Aorta (tissue), 5 donors: ENCODE data around the gene GRAMD4. TPM values are rescaled to one million over a fixed set of nuclear protein-coding genes. Genes with fewer than 3 reads are reported as not detected.
A peak's percentile ranks its signal among the peaks of the same experiment; 100 is the strongest.

Experiments
- ATAC-seq: fragments of 200-7000 bp; cut with Tn5 transposase; one replicate; pipeline ENCODE4 v1.9.1; 2022; ENCODE audit warnings: moderate library complexity; ENCODE audit not compliant: low FRiP score
- DNase-seq, 2 donors: peaks; one replicate each; pipeline ENCODE4 v3.0.0-alpha.2; 2020
- H3K27ac ChIP-seq, 2 donors: one replicate each; pipeline ENCODE4 v1.5.1; 2013; ENCODE audit warnings: low read length in 2 of 2, mild to moderate bottlenecking in 2 of 2, moderate library complexity in 2 of 2, control low read depth in 1 of 2, inconsistent platforms in 1 of 2, low read depth in 1 of 2
- H3K27me3 ChIP-seq, 2 donors: one replicate each; pipeline ENCODE4 v1.6.1; 2013; ENCODE audit warnings: control low read depth in 1 of 2, low read length in 1 of 2, mild to moderate bottlenecking in 1 of 2, moderate library complexity in 1 of 2; ENCODE audit not compliant: insufficient read depth in 2 of 2, control insufficient read depth in 1 of 2
- H3K36me3 ChIP-seq, 2 donors: one replicate each; pipeline ENCODE4 v1.6.1; 2013; ENCODE audit warnings: control low read depth in 1 of 2, low read length in 1 of 2, mild to moderate bottlenecking in 1 of 2; ENCODE audit not compliant: insufficient read depth in 2 of 2, control insufficient read depth in 1 of 2
- H3K4me1 ChIP-seq, 2 donors: one replicate each; pipeline ENCODE4 v1.6.1; 2013; ENCODE audit warnings: low read length in 2 of 2, control low read depth in 1 of 2, mild to moderate bottlenecking in 1 of 2, moderate library complexity in 1 of 2; ENCODE audit not compliant: insufficient read depth in 2 of 2, control insufficient read depth in 1 of 2
- H3K4me3 ChIP-seq, 2 donors: one replicate each; pipeline ENCODE4 v1.5.1; 2013; ENCODE audit warnings: low read length in 2 of 2, control low read depth in 1 of 2, mild to moderate bottlenecking in 1 of 2
- H3K9me3 ChIP-seq: one replicate; pipeline ENCODE4 v1.6.1; 2013; ENCODE audit warnings: mild to moderate bottlenecking, low read length; ENCODE audit not compliant: control insufficient read depth
- WGBS, 2 donors: extraction: QIAGEN DNeasy Blood & Tissue Kit; methylation state at CpG; one replicate each; pipeline ENCODE4 v1.1.7; 2013; 5-methylcytosine and 5-hydroxymethylcytosine counted together
- intact Hi-C, 2 donors: fragments of 100-400 bp; cut with DNase I; formaldehyde crosslinking; loops; one replicate each; pipeline versions ENCODE4 v1.14.2 to v1.15.0; 2022
- polyA plus RNA-seq, 2 donors: library from polyadenylated mRNA; stranded (reverse); fragments of 200-250 nt; gene quantifications; one replicate each; pipeline ENCODE4 v1.2.3, GENCODE V29; 2013
- total RNA-seq, 2 donors: library from RNA; stranded (reverse); fragmentation: NEBNext Ultra II Directional; extraction: Animal tissue kit (Norgen Biotek cat#: 25700); gene quantifications; one replicate each; pipeline ENCODE4 v1.2.1, GENCODE V29; 2021
- donor health status: healthy with polysubstance abuse.
- donor health status: Bipolar disorder and iron deficiency.
- donor health status: DM: no; HTN: no; CAD: no.
- donor health status: DM: no; HTN: no; CAD: no.
- donor health status: DM: yes; HTN: yes; CAD: no.

Gene GRAMD4
- total and polyA plus RNA-seq, 4 donors, result 5.5 to 37.1 (median 11.2) TPM

DNA sequence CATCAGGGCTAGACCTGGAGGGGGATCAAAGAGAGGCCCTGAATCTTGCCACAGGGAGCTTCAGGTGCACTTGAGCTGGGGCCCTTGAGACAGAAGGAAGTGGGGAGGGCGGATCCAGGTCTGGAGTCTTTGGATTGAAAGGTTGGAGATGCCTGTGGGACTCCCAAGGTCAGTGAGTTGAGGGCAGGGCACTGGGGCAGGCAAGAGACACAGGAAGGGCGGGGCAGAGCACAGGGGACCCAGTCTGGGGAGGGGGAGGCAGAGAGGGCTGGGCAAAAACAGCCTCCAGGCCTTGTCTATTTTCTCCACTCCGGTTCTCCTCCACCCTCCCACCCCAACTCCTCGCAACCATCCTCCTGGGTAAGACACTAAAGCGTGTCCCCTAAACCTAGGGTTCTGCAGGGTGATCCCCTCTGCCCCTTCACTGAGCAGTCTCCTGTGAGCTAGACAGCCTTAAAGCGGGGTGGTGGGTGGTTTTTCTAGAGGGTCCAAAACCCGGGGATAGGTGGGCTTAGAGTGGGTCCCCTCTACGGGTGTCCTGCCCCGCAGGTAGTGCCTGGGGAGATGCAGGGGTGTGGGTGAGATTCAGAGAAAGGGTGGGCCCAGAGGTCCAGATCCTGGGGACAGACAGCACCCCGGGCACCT lies 44.2 kb upstream of the GRAMD4 start:
- no peak for ATAC-seq
- Histone ChIP-seq H3K27ac (no peak overlapping the region), H3K4me1 (no peaks in the 10 kb centered on the region), H3K9me3 (no peaks in the 10 kb centered on the region), H3K4me3 (peak overlapping the region; percentile 77 to 78), H3K27me3 (no peaks in the 10 kb centered on the region), H3K36me3 (no peaks in the 10 kb centered on the region)
- intact Hi-C loops, result loop anchor here in 1 of 2 donors (5.0 to 10.0 kb wide), 2 partner anchors 106 to 159 kb away; partner anchors contain the start of gene CERK
- WGBS, 2 donors, result 59 to 62% methylated on average over 8 to 10 of the region's 10 CpGs
- DNase-seq, result peak; percentile 33 to 72

DNA sequence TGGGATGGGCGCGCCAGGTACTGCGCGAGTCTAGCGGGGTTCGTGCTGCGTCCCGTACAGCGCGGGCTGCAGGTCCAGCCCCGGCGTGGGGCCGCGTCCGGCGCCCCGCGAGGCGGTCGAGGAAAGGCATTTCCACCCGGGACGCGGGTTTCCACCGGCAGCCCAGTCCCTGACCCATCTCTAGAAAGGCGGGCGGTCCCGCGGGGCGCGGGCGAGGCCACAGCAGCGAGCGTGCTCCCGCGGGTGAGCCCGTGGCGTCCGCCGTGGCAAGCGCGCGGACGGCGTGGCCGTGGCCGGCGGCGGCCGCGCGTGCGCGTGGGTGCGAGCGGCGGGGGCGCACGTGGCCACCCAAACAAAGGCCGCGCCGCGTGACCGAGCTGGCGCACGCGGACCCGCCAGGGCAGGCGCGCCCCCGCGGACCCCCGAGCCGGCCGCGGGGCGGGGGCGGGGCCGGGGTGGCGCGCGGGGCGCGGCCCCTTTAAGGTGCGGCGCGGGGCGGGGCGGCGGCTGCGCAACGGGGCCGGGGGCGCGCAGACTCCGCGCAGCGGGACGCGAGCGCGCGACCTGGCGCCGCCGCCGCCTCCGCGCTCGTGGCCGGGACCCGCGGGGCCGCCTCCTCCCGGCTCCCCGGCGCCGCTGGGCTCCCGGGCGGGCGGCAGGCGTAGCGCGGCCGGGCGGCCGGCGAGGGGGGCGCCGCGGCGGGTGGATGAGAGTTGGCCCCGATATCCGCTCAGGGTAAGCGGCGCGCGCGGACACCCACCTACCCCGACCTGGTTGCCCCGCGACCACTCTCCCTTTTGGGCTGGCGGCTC lies 43.4 kb upstream of the GRAMD4 start:
- 1 to 2% methylated on average over 34 to 142 of the region's 142 CpGs for WGBS, 2 donors
- H3K9me3 ChIP-seq, result no peaks in the 10 kb centered on the region
- H3K36me3 ChIP-seq, result no peaks in the 10 kb centered on the region
- intact Hi-C loops, result loop anchor here in 1 of 2 donors (5.0 to 10.0 kb wide), 2 partner anchors 106 to 158 kb away; partner anchors contain the start of gene CERK
- peak; percentile 37 for ATAC-seq
- DNase-seq, result peak; percentile 68 to 82
- no peaks in the 10 kb centered on the region for H3K27me3 ChIP-seq
- no peaks in the 10 kb centered on the region for H3K4me1 ChIP-seq
- H3K4me3 ChIP-seq, result peak overlapping the region; percentile 77 to 78
- H3K27ac ChIP-seq, result no peak overlapping the region

DNA sequence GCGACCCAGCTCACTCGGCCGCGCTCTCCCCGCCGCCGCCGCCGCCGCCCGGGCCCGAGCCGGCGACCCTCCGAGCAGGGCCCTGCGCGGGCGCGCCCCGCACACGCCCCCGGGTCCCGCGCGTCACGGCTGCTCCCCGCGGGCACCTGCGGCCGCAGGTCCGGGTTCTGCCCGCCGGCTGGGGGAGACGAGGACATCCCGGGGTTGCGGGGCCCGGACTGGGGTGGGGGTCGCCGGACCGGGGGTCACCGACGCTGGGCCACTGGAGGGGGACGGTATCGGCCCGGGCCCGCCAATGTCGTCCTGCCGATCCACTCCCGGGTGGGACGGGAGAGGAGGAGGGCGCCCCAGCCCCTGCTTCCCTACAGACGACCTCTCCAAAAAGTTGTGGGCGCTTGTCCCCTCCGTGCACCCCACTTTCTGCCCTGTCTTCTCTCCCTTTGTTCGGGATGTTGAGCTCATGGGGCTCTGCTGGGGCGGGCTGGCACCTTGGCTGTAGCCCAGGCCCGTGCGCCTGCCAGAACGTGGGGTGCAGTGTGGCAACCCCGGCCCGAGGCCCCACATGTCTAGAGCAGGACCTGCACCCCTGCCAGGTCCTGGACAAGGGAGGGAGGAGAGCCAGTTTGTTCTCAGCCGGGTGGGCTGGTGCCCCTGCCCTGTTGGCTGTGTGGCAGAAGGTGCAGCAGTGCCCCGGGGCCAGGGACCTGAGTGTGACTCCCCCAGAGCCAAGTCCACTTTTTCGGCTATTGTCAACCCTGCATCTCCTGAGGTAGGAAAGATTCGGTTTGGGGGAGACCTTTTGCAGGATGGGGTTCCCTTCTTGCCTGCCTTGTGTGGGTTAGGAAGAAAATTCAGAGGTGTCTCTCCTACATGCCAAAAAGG lies 42.6 kb upstream of the GRAMD4 start:
- Histone ChIP-seq H3K27me3 (no peaks in the 10 kb centered on the region), H3K4me3 (peak overlapping the region; percentile 77 to 78), H3K4me1 (no peaks in the 10 kb centered on the region), H3K27ac (no peak overlapping the region), H3K9me3 (no peaks in the 10 kb centered on the region), H3K36me3 (no peaks in the 10 kb centered on the region)
- intact Hi-C loops, result loop anchor here in 1 of 2 donors (5.0 to 10.0 kb wide), 2 partner anchors 105 to 157 kb away; partner anchors contain the start of gene CERK
- ATAC-seq (no peak), DNase-seq (peak; percentile 54 to 79)
- 3 to 4% methylated on average over 32 to 65 of the region's 65 CpGs for WGBS, 2 donors

DNA sequence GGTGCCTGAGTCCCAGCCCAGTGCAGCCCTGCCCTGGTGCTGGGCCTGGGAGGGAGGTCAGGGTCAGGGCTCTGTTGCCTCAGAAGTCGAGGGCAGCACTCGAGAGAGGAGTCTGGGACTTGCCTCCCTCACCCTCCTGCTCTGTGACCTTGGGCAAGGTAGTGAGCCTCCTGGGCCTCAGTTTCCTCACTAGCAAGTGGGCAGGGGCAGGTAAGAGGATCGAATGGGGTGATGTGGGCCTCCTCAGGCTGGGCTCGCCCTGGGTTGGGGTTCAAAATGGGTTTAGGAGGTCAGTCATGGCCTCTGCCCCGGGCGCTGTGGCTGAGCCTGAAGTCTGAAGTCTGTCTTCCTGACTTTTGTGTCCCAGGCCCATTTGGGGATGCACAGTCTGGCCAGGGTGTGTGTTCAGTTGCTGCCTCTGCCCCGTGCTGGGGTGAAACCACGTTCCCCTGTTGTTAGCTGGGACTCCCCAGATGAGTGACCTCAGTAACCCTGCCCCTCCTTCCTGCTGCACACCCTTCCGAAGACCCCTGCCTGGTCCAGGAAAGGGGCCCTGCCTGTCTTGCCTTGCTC lies 41.8 kb upstream of the GRAMD4 start:
- intact Hi-C loops, result loop anchor here in 1 of 2 donors (5.0 to 10.0 kb wide), 2 partner anchors 104 to 156 kb away; partner anchors contain the start of gene CERK
- Histone ChIP-seq H3K27me3 (no peaks in the 10 kb centered on the region), H3K9me3 (no peaks in the 10 kb centered on the region), H3K4me1 (no peaks in the 10 kb centered on the region), H3K27ac (no peak overlapping the region), H3K36me3 (no peaks in the 10 kb centered on the region), H3K4me3 (no peak overlapping the region)
- ATAC-seq, result no peak
- DNase-seq, result peak; percentile 47 to 73
- WGBS, 2 donors, result 67 to 71% methylated on average over 9 of the region's 9 CpGs

DNA sequence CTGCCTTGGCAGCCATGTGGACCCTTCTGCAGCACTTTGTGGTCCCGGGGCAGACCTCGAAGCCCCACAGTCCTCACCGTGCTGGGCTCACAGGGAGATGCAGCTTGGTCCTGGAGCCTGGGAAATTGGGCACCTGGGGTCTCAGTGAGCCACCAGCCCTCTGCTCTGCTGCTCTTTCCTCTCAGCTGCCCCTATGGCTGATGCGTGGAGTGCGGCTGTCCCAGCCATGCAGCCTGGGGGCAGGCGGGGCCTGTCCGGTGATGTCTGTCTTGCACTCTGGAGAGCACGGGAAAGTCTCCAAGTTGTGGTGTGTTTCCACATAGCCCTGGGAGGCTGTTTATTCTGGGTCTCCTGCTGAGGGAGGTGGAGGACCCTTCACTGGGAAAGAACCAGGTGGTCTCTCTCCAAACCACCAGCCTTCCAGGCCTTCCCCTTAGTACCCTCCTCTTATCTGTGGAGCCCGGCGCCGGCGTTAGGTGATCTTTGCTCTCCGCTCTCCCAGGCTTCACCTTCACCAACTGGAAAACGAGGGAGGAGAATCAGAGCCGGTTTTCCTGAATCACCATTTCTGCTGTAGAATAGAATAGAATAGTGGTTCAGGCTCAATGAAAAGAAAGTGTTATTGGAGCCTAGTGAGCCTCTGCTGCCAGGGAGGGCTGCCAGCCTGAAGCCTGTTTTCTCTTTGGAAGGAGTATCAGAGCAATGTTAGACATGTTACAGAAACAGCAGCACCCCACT lies 41.2 kb upstream of the GRAMD4 start:
- H3K27me3 ChIP-seq, result no peaks in the 10 kb centered on the region
- H3K4me1 ChIP-seq, result no peaks in the 10 kb centered on the region
- H3K4me3 ChIP-seq, result no peak overlapping the region
- H3K36me3 ChIP-seq, result no peaks in the 10 kb centered on the region
- H3K27ac ChIP-seq, result no peak overlapping the region
- WGBS, 2 donors, result 56 to 60% methylated on average over 15 of the region's 15 CpGs
- peak; percentile 52 for ATAC-seq
- intact Hi-C loops, result loop anchor here in 1 of 2 donors (5.0 to 10.0 kb wide), 2 partner anchors 103 to 156 kb away; partner anchors contain the start of gene CERK
- H3K9me3 ChIP-seq, result no peaks in the 10 kb centered on the region
- peak in 1 of 2 donors; percentile 58 for DNase-seq

DNA sequence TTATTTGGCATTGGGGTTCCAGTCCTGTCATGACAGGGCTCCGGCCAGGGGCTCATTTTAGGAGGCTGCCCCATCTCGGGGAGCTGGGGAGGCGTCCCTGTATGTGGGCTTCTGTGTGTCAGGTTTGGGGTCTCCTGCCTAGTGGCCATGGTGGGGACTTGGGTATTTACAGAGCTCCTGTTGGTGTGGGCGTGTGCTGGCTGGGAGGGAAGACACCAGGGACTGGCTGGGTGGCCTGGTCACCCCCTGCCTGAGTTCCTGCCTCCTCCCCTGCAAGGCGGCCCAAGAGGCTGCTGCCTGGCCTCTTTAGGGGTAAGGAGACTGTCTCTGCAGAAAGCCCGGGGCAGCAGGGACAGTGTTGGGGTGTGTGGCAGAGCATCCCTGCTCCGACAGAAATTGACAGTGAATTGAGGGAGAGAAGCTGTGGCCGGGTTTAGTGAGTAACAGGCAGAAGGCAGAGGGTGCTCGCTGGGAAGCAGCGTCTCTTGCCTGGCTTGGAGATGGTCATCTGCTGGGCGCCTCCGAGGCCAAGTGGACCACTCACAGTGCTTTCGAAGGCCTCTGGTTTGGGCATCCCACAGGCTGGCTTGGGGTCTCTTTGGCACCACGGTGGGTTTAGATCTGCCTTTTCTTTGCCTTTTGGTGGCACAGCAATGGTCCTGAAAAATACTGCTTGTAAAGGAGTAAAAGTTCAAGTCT lies 40.3 kb upstream of the GRAMD4 start:
- H3K27me3 ChIP-seq, result no peaks in the 10 kb centered on the region
- H3K9me3 ChIP-seq, result no peaks in the 10 kb centered on the region
- H3K36me3 ChIP-seq, result no peaks in the 10 kb centered on the region
- no peak overlapping the region for H3K4me3 ChIP-seq
- DNase-seq (peak; percentile 32 to 59), ATAC-seq (no peak)
- intact Hi-C loops, result loop anchor here in 1 of 2 donors (5.0 to 10.0 kb wide), 2 partner anchors 102 to 155 kb away; partner anchors contain the start of gene CERK
- WGBS, 2 donors, result 85 to 93% methylated on average over 13 to 14 of the region's 14 CpGs
- no peak overlapping the region for H3K27ac ChIP-seq
- H3K4me1 ChIP-seq, result no peaks in the 10 kb centered on the region

DNA sequence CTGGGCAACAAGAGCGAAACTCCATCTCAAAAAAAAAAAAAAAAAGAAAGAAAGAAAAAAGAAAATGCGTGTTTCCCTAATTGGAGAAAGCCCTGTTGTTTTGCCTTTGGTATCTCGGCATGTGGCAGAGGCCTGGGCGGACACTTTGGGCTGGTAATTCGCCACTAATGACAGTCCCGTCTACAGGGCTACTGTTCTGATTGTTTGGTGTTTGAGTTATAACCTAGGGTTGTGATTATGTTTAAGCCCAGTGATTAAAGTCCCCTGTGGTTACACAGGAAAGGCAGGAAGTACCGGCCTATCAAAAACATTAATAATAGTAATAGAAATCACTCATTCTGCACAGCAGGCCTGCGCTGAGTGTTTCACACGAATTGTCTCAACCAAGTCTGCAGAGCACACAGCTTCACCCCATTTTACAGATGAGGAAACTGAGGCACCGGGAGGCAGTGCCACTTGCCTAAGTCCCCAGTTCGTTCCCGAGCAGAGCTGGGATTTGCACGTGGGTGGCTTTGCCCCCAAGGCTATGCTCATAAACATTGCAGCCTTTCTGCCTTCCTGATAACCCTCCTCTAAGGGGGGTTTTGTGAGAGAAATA lies 39.1 kb upstream of the GRAMD4 start:
- no peaks in the 10 kb centered on the region for H3K4me1 ChIP-seq
- ATAC-seq (no peak), DNase-seq (peak in 1 of 2 donors; percentile 21)
- H3K9me3 ChIP-seq, result no peaks in the 10 kb centered on the region
- intact Hi-C loops, result no loop called here
- no peak overlapping the region for H3K27ac ChIP-seq
- no peaks in the 10 kb centered on the region for H3K27me3 ChIP-seq
- H3K4me3 ChIP-seq, result no peak overlapping the region
- 89 to 90% methylated on average over 12 to 13 of the region's 13 CpGs for WGBS, 2 donors
- H3K36me3 ChIP-seq, result no peaks in the 10 kb centered on the region
